Fibroblast of the aortic adventitia (primary cell): ENCODE measurements around the gene PCGF5. TPM values are rescaled to one million over a fixed set of nuclear protein-coding genes. Genes with fewer than 3 reads are reported as not detected.
"Not testable (repeated sequence)": the region's sequence is repeated elsewhere in the genome, so short reads cannot be mapped to it uniquely, and the experiment has no call there.

Experiments
- DNase-seq: peaks from one replicate; pipeline ENCODE4 v3.0.0-alpha.2; 2010; ENCODE audit warnings: low read depth
- H3K4me3 ChIP-seq: 2 replicates; pipeline ENCODE4 v1.5.1; 2011; ENCODE audit warnings: low read depth, mild to moderate bottlenecking, control low read depth, low read length, moderate library complexity
- CTCF ChIP-seq: IDR thresholded peaks from 2 replicates; pipeline ENCODE4 v1.5.1; 2011; ENCODE audit warnings: mild to moderate bottlenecking, low read length, control low read depth, inconsistent platforms; ENCODE audit not compliant: insufficient read depth
- total RNA-seq: library from RNA; depleted of rRNA; stranded (reverse); fragments of >200 nt; gene quantifications from 2 replicates; pipeline ENCODE4 v1.2.3, GENCODE V29; 2012; ENCODE audit warnings: low replicate concordance

The PCGF5 gene
- 18.2 and 44.8 TPM in 2 replicates for total RNA-seq

GRCh38 chr10:91220194-91220953, at the start of gene PCGF5:
Gene PCGF5, plus strand, starts transcription at chr10:91220663. Its CDS starts 2,209 bp downstream, at chr10:91222872.
- peak within 1 kb of the TSS; percentile 80 for H3K4me3 ChIP-seq
- peak; percentile 20 for TF ChIP-seq CTCF
- peak; percentile 76 for DNase-seq

DNA sequence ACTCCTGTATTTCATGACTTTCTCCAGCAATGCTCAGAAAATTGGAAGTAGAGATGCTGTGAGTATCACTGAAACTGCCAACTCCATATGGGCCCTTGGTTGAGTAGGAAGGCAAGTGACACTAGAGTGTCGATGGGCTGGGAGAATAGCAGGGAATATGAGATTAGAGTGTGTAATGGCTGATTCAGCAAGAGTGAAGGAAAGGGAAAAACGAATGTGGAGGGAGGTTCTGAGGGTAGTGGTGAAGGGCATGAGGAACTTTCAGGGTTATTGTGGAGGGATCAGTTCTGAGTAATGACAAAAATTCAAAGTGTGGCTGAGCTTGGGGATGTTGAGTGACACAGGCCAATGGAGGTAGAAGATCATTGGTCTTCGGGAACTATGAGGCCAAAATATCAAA, 49.0 kb upstream of the PCGF5 start:
- TF ChIP-seq CTCF: no peak
- DNase-seq: no peak
- no peak overlapping the region for H3K4me3 ChIP-seq

- no peak overlapping the region for H3K4me3 ChIP-seq
- no peak for TF ChIP-seq CTCF
- no peak for DNase-seq
Observed at GRCh38 chr10:91172348-91172747, 48.1 kb upstream of the PCGF5 start.

DNA sequence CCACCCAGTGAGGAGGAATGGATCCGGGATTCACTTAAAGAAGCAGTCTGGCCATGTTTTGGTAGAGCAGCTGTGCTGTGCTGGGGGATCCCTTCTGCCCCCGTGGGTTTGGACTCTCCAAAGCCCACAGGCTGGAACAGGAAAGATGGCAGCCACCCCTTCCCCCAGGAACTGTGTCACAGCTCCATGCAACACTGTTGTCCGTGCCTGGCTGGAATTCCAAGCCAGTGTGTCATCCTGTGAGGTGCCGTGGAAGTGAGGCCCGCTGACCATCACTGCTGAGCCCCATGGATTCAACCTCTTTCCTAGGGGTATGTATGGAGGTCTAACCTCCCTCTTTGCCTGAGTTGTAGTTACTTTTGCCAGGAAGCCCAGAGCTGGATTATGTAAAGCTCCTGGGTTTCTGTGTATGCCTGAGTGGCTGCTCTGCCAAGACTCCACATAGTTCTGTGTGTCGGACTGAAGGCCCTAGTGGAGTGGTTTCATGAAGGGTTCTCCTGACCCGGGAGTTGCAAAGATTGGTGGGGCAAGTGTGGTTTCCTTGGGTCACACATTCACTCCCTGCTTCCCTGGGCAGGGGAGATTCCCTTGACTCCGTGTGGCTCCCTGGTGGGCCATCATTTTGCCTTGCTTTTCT, 35.1 kb upstream of the PCGF5 start:
- H3K4me3 ChIP-seq: no peak overlapping the region
- no peak for TF ChIP-seq CTCF
- DNase-seq: peak; percentile 51

DNA sequence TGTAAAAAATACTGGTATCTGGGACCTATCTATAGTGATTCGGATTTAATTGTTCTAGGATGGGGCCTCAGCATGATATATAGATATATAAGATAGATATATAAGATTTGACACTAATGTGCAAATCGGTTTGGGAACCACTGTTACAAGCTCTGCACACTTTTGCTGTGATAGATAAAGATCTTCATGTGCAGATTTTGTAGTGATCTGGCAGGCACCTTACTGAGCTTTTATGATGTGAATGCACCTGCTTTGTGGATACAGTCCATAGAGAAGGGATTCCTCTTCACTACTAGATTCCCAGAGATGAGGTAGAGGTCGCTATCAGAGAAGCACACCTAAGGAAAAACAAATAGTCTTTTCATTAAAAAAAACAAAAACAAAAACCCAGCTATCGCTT, 33.3 kb upstream of the PCGF5 start:
- H3K4me3 ChIP-seq: no peak overlapping the region
- DNase-seq: no peak
- no peak for TF ChIP-seq CTCF

- not testable (repeated sequence) for H3K4me3 ChIP-seq, DNase-seq
Observed at GRCh38 chr10:91188010-91188409, 32.5 kb upstream of the PCGF5 start.

- no peak overlapping the region for H3K4me3 ChIP-seq
- no peak for DNase-seq
- no peak for TF ChIP-seq CTCF
Observed at GRCh38 chr10:91188889-91189288, 31.6 kb upstream of the PCGF5 start.
